GM18505 (cell line): Measurements from ENCODE around the gene GPC4.

ENCODE experiments used
- ATAC-seq: cut with Tn5 transposase; IDR thresholded peaks from one replicate; pipeline ENCODE4 v1.9.1; 2021; ENCODE audit not compliant: unreplicated experiment
- POLR2A ChIP-seq: IDR thresholded peaks from 4 replicates; pipeline ENCODE4 v1.6.1; 2011; ENCODE audit warnings: borderline replicate concordance; ENCODE audit not compliant: insufficient read depth, insufficient read length; ENCODE audit errors: extremely low read depth

The GPC4 gene

DNA sequence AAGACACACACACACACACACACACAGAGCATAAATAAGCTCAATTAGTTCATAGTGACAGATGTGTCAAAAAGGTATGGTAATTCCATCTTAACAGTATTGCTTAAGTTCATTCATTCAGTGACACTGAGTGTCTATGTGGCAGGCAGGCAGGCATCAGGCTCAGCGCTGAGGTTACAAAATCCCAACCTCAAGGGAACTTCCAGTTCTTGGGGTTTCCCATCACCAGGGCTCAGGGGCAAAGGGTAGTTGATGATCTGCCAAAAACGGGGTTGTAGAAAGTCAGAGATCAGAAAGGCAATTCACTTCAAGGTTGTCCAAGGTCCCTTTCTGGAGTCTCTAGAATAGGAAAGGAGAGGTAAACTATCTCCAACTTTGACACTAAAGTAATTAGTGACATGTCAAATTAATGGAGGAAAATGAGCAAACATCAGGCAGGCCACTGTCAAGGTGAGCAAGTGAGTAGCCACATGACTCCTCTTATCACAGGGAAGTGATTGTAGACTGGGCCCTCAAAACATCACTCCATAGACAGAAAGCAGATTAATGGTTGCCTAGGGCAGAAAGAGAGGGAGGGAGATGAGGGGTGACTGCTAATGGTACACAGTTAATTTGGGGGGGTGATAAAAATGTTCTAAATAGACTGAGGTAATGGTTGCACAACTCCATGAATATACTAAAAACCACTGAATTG, 41.8 kb downstream of the GPC4 start:
- TF ChIP-seq POLR2A: no peak
- ATAC-seq: no peak

- ATAC-seq: no peak
- TF ChIP-seq POLR2A: no peak
Observed at GRCh38 chrX:133370696-133371275, 44.5 kb downstream of the GPC4 start.

DNA sequence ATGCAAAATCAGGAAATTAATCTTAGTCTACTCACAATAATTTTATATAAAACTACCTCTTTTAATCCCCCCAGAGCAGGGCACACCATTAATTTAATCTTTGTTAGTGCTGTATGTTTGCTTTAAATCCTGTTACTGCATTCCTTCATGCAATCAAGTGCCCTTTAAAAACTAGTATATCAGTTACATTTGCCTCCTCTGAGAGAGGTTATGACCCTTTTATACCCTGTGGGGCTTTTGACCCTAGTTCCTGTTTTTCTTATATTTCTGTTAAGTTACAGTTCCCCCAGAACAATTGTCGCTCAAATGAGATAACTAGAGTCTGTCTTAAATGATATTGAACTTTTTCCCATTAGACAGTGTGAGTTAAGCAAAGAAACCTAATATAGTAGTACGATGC, 46.2 kb downstream of the GPC4 start:
- no peak for TF ChIP-seq POLR2A
- no peak for ATAC-seq

GRCh38 chrX:133366735-133367134, 48.6 kb downstream of the GPC4 start:
- ATAC-seq: no peak

GRCh38 chrX:133365871-133366611, 49.2 kb downstream of the GPC4 start:
- ATAC-seq: no peak
- TF ChIP-seq POLR2A: no peak

More at GRCh38 chrX:133366735-133367134, 48.6 kb downstream of the GPC4 start:
- TF ChIP-seq POLR2A: no peak

GRCh38 chrX:133364865-133365264, 50.4 kb downstream of the GPC4 start:
- ATAC-seq: no peak
- no peak for TF ChIP-seq POLR2A

DNA sequence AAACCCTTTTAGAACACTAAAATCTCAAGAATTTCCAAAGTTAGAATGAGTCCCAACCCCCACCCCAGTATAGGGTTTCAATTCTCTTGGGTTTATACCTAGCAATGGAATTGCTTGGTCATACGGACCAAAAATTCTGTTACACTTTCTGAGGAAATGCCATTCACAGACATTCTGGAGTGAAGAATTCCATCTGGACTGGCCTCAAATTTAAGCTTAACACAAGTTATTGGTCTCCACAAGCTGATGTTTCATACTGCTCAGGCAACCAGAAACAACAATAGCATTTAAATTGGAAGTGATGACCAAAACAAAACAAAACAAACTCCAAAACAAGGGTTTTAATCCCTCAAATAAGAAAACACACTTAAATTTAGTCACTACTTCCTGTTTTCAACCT, 51.1 kb downstream of the GPC4 start:
- TF ChIP-seq POLR2A: no peak
- no peak for ATAC-seq

- ATAC-seq: no peak
Observed at GRCh38 chrX:133362538-133362937, 52.8 kb downstream of the GPC4 start.

GRCh38 chrX:133359466-133359865, 55.8 kb downstream of the GPC4 start:
- no peak for ATAC-seq
- no peak for TF ChIP-seq POLR2A

More at GRCh38 chrX:133362538-133362937, 52.8 kb downstream of the GPC4 start:
- no peak for TF ChIP-seq POLR2A

GRCh38 chrX:133353233-133353632, 62.1 kb downstream of the GPC4 start:
- no peak for ATAC-seq
- TF ChIP-seq POLR2A: no peak

DNA sequence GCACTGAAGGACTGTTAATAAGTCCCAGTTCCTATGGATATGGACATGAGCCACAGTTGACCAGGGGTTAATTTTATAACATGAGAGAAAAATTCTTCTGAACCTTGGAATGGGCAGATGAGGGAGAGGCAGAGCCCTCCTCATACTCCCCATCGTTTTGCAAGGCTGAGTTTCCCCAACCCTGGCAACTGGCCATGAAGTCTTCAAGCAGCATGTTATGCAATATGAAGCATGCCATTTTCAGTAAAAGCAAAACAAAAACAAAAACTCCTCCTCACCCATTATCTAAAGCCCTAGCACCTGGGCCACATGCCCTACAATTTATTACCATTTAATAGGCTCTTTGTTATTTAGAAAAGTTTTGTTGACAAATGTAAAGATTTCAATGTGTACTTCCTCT, 64.5 kb downstream of the GPC4 start:
- no peak for TF ChIP-seq POLR2A
- no peak for ATAC-seq

GRCh38 chrX:133346026-133346425, 69.3 kb downstream of the GPC4 start:
- ATAC-seq: no peak
- no peak for TF ChIP-seq POLR2A

DNA sequence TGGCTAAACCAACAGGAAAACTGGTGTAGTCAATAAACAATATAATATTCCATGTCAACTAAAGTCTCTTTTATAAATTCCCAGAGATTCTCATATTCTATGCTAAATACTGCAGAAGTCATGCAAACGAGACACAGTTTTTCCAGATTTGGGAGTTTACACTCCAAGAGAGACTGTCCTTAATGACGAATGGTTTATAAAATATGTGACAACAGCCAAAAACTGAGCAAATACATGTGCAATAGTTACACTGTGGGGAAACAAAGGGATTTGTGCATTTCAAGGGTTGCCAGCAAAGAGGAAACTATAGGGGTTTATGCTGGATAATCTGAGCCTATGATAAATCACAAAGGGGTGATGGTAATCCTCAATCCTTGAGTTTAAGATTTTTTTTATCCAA, 75.7 kb downstream of the GPC4 start:
- no peak for ATAC-seq
- no peak for TF ChIP-seq POLR2A

- no peak for ATAC-seq
- no peak for TF ChIP-seq POLR2A
Observed at GRCh38 chrX:133337250-133337649, 78.0 kb downstream of the GPC4 start.
